ENCODE data around the gene ABO. TPM values are rescaled to one million over a fixed set of nuclear protein-coding genes. Genes with fewer than 3 reads are reported as not detected.

Gene ABO
- total and polyA plus RNA-seq, 2 donors (not counting 3 experiments of a cell fraction or from before 2014, with no cell fraction given): not detected

- CTCF ChIA-PET: interaction anchor here (0.8 to 1.2 kb wide), 2 partner anchors 8 to 58 kb away, joined by 3 to 4 read pairs; no protein-coding TSS in a partner anchor
Observed at GRCh38 chr9:133246991-133247390, 28.0 kb downstream of the ABO start.

More at GRCh38 chr9:133246991-133247390, 28.0 kb downstream of the ABO start:
- no peaks in the 10 kb centered on the region for H3K36me3 ChIP-seq (ENCODE audit: control insufficient read depth in 2 of 2, extremely low read depth in 1 of 2, insufficient read depth in 2 of 2, low read length in 2 of 2)
- intact Hi-C loops (cut with micrococcal nuclease): no loop called here
- H3K79me2 ChIP-seq (ENCODE audit: control insufficient read depth, insufficient read depth, low read length): no peaks in the 10 kb centered on the region
- no peaks in the 10 kb centered on the region for H3K9me3 ChIP-seq (replicated peaks; ENCODE audit: control insufficient read depth, insufficient read depth, low read length)
- BruUV-seq (replicated peaks): no TSS peak
- DNase-seq (ENCODE audit: low read depth, low spot score) (no peak), FAIRE-seq (no peak)
- H3K27ac ChIP-seq (ENCODE audit: insufficient read depth, low read depth, low read length): no peak overlapping the region
- H3K9me1 ChIP-seq (replicated peaks; ENCODE audit: control insufficient read depth, extremely low read depth, insufficient read depth, low read length): no peaks in the 10 kb centered on the region
- H3K4me2 ChIP-seq (ENCODE audit: insufficient read depth, low read length): no peak overlapping the region
- peaks cover 4 to 6% of the 10 kb centered on the region in 2 experiments for H3K27me3 ChIP-seq (ENCODE audit: control insufficient read depth in 2 of 2, insufficient read depth in 2 of 2, low read length in 2 of 2)
- H3K4me1 ChIP-seq (ENCODE audit: control insufficient read depth, extremely low read depth, insufficient read depth, low read length): no peaks in the 10 kb centered on the region
- TF ChIP-seq POLR2A (IDR thresholded peaks at IDR 0.05; ENCODE audit: low read depth, low read length) (no peak), GATA2 (IDR thresholded peaks at IDR 0.05; ENCODE audit: insufficient read depth, insufficient read length, low read depth, low read length) (no peak), POLR2AphosphoS5 (IDR thresholded peaks at IDR 0.05; ENCODE audit: insufficient read depth, low read depth, low read length) (no peak), CTCF (IDR thresholded peaks at IDR 0.05; ENCODE audit: extremely low read depth in 1 of 2, insufficient read depth in 1 of 2, low read depth in 1 of 2, low read length in 2 of 2) (no peak), MYC (IDR thresholded peaks at IDR 0.05; ENCODE audit: low read depth, low read length) (no peak), EZH2 (IDR thresholded peaks at IDR 0.05; ENCODE audit: borderline replicate concordance, low read depth, low read length, severe bottlenecking) (no peak)
- H3K9ac ChIP-seq (replicated peaks; ENCODE audit: extremely low read depth, insufficient read depth, low read length): no peak overlapping the region
- H3K4me3 ChIP-seq (replicated peaks in 1 of 3; ENCODE audit: insufficient read depth in 1 of 3, low read depth in 1 of 3, low read length in 3 of 3): no peak overlapping the region
- dilution Hi-C loops (cut with MboI; ENCODE audit: extremely low pct_ligation_motif_present, low sequenced_read_pairs): no loop called here
- H2AFZ ChIP-seq (ENCODE audit: low read depth, low read length): no peak overlapping the region
- POLR2A ChIA-PET: no interaction called here
- H4K20me1 ChIP-seq (replicated peaks; ENCODE audit: control insufficient read depth, extremely low read depth, insufficient read depth, low read length): no peaks in the 10 kb centered on the region

Data from endothelial cell of umbilical vein (primary cell).